ENCODE measurements around the gene TNFAIP8L1. TPM values are rescaled to one million over a fixed set of nuclear protein-coding genes. Genes with fewer than 3 reads are reported as not detected.
A peak's percentile ranks its signal among the peaks of the same experiment; 100 is the strongest.
"Not testable (repeated sequence)": the region's sequence is repeated elsewhere in the genome, so short reads cannot be mapped to it uniquely, and the experiment has no call there.

Gene TNFAIP8L1
- polyA plus RNA-seq, 2 donors, result 4.2 to 4.7 TPM

DNA sequence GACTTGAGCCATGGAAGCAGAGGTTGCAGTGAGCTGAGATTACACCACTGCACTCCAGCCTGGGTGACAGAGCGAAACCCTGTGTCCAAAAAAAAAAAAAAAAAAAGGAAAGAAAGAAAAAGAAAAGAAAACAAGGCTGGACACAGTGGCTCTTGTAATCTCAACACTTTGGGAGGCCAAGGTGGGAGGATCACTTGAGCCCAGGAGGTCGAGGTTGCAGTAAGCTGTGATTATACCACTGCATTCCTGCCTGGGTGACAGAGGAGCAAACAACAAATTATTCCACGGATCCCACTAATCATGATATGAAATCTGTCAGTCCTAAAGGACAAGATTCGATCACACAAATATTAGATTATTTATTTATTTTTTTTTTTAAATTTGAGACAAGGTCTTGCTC, 33.9 kb downstream of the TNFAIP8L1 start:
- Histone ChIP-seq H3K9me3 (ENCODE audit: control insufficient read depth in 2 of 2, insufficient read depth in 1 of 2, low read depth in 1 of 2, low read length in 1 of 2) (no peaks in the 10 kb centered on the region), H3K27me3 (ENCODE audit: control insufficient read depth in 1 of 2, insufficient read depth in 2 of 2, low read length in 2 of 2) (no peaks in the 10 kb centered on the region), H3K36me3 (ENCODE audit: control insufficient read depth in 2 of 2, insufficient read depth in 2 of 2, low read length in 1 of 2) (peaks cover 0 to 9% of the 10 kb centered on the region in 2 donors), H3K4me3 (ENCODE audit: low read depth in 1 of 2, low read length in 2 of 2) (no peak overlapping the region), H3K4me1 (ENCODE audit: control insufficient read depth in 2 of 2, insufficient read depth in 2 of 2, low read length in 1 of 2) (peaks cover 0 to 3% of the 10 kb centered on the region in 2 donors), H3K27ac (ENCODE audit: low read depth in 2 of 2, low read length in 1 of 2) (no peak overlapping the region)
- WGBS, 2 donors, result 64 to 70% methylated on average over 4 of the region's 4 CpGs

DNA sequence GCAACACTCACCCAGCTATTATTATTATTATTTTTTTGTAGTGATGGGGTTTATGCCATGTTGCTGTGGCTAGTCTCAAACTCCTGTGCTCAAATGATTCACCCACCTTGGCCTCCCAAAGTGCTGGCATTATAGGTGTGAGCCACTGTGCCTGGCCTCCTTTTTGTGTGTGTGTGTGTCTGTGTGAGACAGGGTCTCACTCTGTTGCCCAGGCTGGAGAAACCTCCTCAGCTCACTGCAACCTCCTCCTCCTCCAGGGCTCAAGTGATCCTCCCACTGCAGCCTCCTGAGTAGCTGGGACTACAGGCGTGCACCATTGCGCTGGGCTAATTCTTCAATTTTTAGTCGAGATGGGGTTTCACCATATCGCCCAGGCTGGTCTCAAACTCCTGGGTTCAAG, 34.4 kb downstream of the TNFAIP8L1 start:
- peaks cover 0 to 13% of the 10 kb centered on the region in 2 donors for H3K36me3 ChIP-seq (ENCODE audit: control insufficient read depth in 2 of 2, insufficient read depth in 2 of 2, low read length in 1 of 2)
- WGBS, 2 donors, result 91 to 93% methylated on average over 4 of the region's 4 CpGs

DNA sequence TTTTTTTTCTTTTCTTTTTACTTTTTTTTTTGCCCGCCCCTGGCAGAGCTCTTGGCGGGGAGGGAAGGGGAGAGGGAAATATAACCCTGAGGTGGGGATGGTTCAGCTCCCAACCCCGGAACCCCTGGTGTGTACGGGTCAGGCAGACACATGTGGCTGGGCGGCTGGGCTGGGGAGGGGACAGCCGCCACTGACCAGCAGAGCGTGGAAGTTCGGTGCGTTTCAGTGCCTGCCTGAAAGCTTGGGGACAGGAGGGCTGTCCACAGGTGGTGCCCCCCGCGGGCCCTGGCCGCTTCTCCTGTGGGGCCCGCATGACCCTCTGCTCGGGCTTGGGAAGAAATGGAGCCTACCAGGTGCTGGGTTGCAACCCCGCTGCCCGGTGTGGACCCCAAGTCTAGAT, 36.0 kb downstream of the TNFAIP8L1 start:
- Histone ChIP-seq H3K27ac (ENCODE audit: low read depth in 2 of 2, low read length in 1 of 2) (no peak overlapping the region), H3K4me1 (ENCODE audit: control insufficient read depth in 2 of 2, insufficient read depth in 2 of 2, low read length in 1 of 2) (no peaks in the 10 kb centered on the region), H3K36me3 (ENCODE audit: control insufficient read depth in 2 of 2, insufficient read depth in 2 of 2, low read length in 1 of 2) (peaks cover 4 to 18% of the 10 kb centered on the region in 2 donors), H3K27me3 (ENCODE audit: control insufficient read depth in 1 of 2, insufficient read depth in 2 of 2, low read length in 2 of 2) (no peaks in the 10 kb centered on the region), H3K4me3 (ENCODE audit: low read depth in 1 of 2, low read length in 2 of 2) (no peak overlapping the region), H3K9me3 (ENCODE audit: control insufficient read depth in 2 of 2, insufficient read depth in 1 of 2, low read depth in 1 of 2, low read length in 1 of 2) (no peaks in the 10 kb centered on the region)
- WGBS, 2 donors, result 93 to 95% methylated on average over 14 to 16 of the region's 16 CpGs

More for the DNA sequence above, 34.4 kb downstream of the TNFAIP8L1 start:
- H3K27ac ChIP-seq (ENCODE audit: low read depth in 2 of 2, low read length in 1 of 2), result no peak overlapping the region
- H3K4me3 ChIP-seq (ENCODE audit: low read depth in 1 of 2, low read length in 2 of 2), result no peak overlapping the region
- H3K27me3 ChIP-seq (ENCODE audit: control insufficient read depth in 1 of 2, insufficient read depth in 2 of 2, low read length in 2 of 2), result no peaks in the 10 kb centered on the region
- H3K4me1 ChIP-seq (ENCODE audit: control insufficient read depth in 2 of 2, insufficient read depth in 2 of 2, low read length in 1 of 2), result peaks cover 0 to 3% of the 10 kb centered on the region in 2 donors
- no peaks in the 10 kb centered on the region for H3K9me3 ChIP-seq (ENCODE audit: control insufficient read depth in 2 of 2, insufficient read depth in 1 of 2, low read depth in 1 of 2, low read length in 1 of 2)

DNA sequence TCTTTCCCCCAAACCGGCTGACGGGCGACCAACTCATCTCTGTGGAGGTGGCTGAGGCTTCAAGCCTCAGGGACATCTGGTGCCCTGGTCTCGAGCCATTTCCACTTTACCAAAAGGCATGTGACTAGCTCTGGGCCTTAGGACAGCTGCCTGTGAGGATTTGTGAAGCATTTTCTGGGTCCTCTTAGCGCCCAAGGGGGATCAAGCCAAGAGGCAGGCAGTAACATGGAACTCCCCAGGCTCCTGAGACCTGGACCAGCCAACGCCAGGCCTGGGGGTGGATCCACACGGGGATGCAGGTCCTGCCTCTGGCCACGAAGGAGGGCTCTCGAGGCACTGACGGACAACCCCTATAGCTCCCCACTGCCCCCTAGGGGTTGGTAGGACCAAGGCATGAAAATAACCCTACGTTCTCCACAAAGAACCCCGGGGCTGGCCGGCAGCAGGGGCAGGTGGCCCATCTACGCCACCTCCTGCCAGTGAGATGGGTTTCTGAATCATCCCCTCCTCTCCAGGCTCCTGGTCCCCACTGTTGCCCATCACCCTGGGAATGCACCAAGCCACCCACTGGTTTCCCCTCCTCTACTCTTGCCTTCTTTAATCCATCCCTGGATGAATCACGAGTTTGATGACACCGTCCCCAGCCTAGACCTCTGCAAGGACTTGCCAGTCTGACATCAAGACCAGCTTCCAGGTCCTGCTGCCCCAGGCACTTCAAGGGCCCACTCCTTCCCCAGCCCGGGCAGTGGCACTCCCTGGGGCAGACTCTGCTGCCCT, 37.8 kb downstream of the TNFAIP8L1 start:
- Histone ChIP-seq H3K36me3 (ENCODE audit: control insufficient read depth in 2 of 2, insufficient read depth in 2 of 2, low read length in 1 of 2) (peaks cover 5 to 24% of the 10 kb centered on the region in 2 donors), H3K27me3 (ENCODE audit: control insufficient read depth in 1 of 2, insufficient read depth in 2 of 2, low read length in 2 of 2) (no peaks in the 10 kb centered on the region), H3K9me3 (ENCODE audit: control insufficient read depth in 2 of 2, insufficient read depth in 1 of 2, low read depth in 1 of 2, low read length in 1 of 2) (no peaks in the 10 kb centered on the region), H3K4me1 (ENCODE audit: control insufficient read depth in 2 of 2, insufficient read depth in 2 of 2, low read length in 1 of 2) (no peaks in the 10 kb centered on the region), H3K4me3 (ENCODE audit: low read depth in 1 of 2, low read length in 2 of 2) (no peak overlapping the region), H3K27ac (ENCODE audit: low read depth in 2 of 2, low read length in 1 of 2) (peak overlapping the region in 1 of 2 donors; percentile 23)
- 61 to 63% methylated on average over 17 of the region's 17 CpGs for WGBS, 2 donors

DNA sequence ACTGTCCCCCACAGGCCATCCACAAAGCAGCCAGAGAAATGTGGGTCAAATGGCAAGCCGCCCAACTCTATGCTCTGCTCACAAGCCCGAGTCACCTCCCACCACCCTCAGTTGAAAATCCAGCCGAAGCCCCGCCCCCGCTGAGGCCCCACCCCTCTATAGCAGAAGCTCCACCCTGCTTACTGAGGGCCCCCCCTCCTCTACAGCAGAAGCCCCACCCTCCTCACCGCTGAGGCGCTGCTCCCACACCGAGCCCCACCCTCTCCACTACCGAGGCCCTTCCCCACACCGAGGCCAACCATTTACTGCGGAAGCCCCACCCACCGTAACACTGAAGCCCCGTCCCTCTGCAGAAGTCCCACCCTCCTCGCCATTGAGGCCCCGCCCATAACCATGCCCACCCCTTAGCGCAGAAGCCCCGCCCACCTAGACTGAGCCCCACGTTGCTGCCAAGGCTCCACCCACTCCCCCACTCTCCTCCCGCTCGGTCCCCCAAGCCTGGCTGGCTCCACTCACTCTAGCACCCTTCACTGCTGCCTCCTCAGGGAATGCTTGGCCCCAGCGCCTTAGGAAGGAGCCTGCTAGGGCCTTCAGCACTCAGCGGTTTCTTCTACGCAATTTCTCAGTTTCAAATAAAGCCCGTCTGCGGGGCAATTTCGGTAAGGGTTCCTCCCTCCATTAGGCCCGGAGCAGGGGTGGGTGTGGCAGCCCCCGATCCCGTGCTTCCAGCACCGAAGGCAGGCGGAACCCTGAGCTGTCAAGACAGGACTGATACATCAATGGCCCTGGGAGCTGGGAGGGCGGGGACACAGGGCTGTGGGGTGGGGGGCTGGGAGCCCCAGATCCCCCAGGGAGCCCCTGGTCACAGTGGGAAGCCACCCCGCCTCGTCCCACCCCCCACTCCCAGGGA, 39.8 kb downstream of the TNFAIP8L1 start:
- no peak overlapping the region for H3K27ac ChIP-seq (ENCODE audit: low read depth in 2 of 2, low read length in 1 of 2)
- H3K4me1 ChIP-seq (ENCODE audit: control insufficient read depth in 2 of 2, insufficient read depth in 2 of 2, low read length in 1 of 2), result no peaks in the 10 kb centered on the region
- H3K36me3 ChIP-seq (ENCODE audit: control insufficient read depth in 2 of 2, insufficient read depth in 2 of 2, low read length in 1 of 2), result peaks cover 8 to 43% of the 10 kb centered on the region in 2 donors
- H3K9me3 ChIP-seq (ENCODE audit: control insufficient read depth in 2 of 2, insufficient read depth in 1 of 2, low read depth in 1 of 2, low read length in 1 of 2), result no peaks in the 10 kb centered on the region
- 75 to 80% methylated on average over 34 of the region's 34 CpGs for WGBS, 2 donors
- no peak overlapping the region for H3K4me3 ChIP-seq (ENCODE audit: low read depth in 1 of 2, low read length in 2 of 2)
- H3K27me3 ChIP-seq (ENCODE audit: control insufficient read depth in 1 of 2, insufficient read depth in 2 of 2, low read length in 2 of 2), result no peaks in the 10 kb centered on the region

DNA sequence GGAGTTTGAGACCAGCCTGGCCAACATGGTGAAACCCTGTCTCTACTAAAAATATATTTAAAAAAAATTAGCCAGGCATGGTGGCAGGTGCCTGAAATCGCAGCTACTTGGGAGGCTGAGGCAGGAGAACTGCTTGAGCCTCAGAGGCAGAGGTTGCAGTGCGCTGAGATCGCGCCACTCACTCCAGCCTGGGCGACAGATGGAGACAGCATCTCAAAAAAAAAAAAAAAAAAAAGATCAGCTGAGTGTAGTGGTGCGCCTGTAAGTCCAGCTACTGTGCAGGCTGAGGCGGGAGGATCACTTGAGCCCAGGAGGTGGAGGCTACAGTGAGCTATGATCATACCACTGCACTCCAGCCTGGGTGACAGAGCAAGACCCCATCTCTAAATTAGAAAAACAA, 40.7 kb downstream of the TNFAIP8L1 start:
- not testable (repeated sequence) for H3K27me3 ChIP-seq (ENCODE audit: control insufficient read depth in 1 of 2, insufficient read depth in 2 of 2, low read length in 2 of 2); H3K4me3 ChIP-seq (ENCODE audit: low read depth in 1 of 2, low read length in 2 of 2); H3K9me3 ChIP-seq (ENCODE audit: control insufficient read depth in 2 of 2, insufficient read depth in 1 of 2, low read depth in 1 of 2, low read length in 1 of 2); H3K4me1 ChIP-seq (ENCODE audit: control insufficient read depth in 2 of 2, insufficient read depth in 2 of 2, low read length in 1 of 2); H3K27ac ChIP-seq (ENCODE audit: low read depth in 2 of 2, low read length in 1 of 2)
- H3K36me3 ChIP-seq (ENCODE audit: control insufficient read depth in 2 of 2, insufficient read depth in 2 of 2, low read length in 1 of 2), result peaks cover 15 to 52% of the 10 kb centered on the region in 2 donors
- WGBS, 2 donors, result 97 to 98% methylated on average over 7 of the region's 7 CpGs

DNA sequence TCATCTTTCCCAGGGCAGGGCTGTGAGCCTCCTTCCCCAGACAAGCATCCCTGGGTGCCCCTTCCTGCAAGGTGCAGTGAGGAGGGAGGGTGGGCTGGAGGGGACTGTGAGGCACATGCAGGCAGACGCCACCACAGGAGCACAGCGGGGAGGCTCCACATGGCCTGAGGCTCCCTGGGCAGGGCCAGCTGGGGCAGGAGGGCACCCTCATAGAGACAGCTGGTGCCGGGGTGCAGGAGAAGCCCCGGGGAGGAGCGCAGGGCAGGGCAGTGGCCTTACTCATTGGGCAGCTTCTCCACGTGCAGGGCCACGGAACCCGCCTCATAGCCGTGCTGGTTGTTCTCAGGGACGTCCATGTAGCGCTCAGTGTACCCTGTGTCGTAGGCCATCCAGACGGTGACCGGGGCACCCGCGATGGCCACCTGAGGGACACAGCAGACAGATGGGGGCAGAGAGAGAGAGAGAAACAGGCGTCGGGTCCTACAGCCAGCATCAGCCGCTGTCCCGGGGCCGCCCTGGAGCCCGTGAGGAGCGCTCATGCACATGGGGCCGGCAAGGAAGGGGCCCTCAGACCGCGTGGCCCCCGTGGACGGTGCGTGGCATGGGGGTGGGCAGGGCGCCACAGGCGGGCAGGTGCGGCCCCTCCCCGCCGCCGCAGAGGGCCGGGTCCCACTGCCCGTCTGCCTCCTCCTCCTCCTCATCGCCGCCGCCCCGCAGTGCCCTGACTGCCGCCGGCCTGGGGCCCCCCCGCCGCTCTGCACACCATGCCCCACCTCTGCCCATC, 43.3 kb downstream of the TNFAIP8L1 start:
- 98% methylated on average over 41 to 45 of the region's 45 CpGs for WGBS, 2 donors
- no peak overlapping the region for H3K4me3 ChIP-seq (ENCODE audit: low read depth in 1 of 2, low read length in 2 of 2)

DNA sequence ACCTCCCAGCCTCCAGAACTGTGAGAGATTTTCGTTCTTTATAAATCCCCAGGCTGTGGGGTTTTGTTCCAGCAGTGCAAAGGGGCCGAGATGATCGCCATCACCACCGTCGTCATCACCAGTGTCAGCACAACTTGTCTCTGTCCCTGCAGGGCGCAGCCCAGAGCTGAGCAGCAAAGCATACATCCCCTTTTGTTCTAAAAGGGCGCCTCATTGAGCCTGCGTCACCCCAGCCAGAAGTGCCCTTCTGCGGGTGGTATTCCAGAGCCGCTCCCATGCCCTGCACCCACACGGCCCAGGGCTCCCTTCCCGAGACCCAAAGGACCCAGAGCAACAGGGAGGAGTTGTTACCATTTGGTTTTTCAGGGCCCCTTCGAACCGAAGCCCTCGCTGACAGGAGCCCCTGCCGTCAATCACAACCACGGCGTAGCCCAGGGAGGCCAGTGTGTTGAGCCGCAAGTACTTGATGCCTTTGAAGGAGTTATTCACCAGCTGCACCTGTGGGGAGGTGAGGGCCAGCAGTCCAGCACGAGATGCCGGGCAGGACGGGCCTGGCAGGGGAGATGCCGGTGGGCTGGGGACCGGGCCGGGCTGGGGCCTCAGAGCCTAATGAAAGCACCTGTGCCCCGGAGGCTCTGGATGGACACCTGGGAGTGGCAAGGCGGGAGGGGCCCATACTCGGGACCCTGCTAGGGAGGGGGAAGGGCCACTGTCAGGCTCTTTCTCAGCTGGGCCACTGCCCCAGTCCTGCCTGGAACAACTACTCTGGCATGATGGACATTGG, 45.2 kb downstream of the TNFAIP8L1 start:
- Histone ChIP-seq H3K27ac (ENCODE audit: low read depth in 2 of 2, low read length in 1 of 2) (no peak overlapping the region), H3K9me3 (ENCODE audit: control insufficient read depth in 2 of 2, insufficient read depth in 1 of 2, low read depth in 1 of 2, low read length in 1 of 2) (no peaks in the 10 kb centered on the region), H3K4me3 (ENCODE audit: low read depth in 1 of 2, low read length in 2 of 2) (no peak overlapping the region), H3K4me1 (ENCODE audit: control insufficient read depth in 2 of 2, insufficient read depth in 2 of 2, low read length in 1 of 2) (no peaks in the 10 kb centered on the region), H3K36me3 (ENCODE audit: control insufficient read depth in 2 of 2, insufficient read depth in 2 of 2, low read length in 1 of 2) (peaks cover 16 to 63% of the 10 kb centered on the region in 2 donors), H3K27me3 (ENCODE audit: control insufficient read depth in 1 of 2, insufficient read depth in 2 of 2, low read length in 2 of 2) (no peaks in the 10 kb centered on the region)
- WGBS, 2 donors, result 91 to 93% methylated on average over 28 of the region's 28 CpGs

More for the DNA sequence above, 43.3 kb downstream of the TNFAIP8L1 start:
- H3K36me3 ChIP-seq (ENCODE audit: control insufficient read depth in 2 of 2, insufficient read depth in 2 of 2, low read length in 1 of 2), result peaks cover 19 to 60% of the 10 kb centered on the region in 2 donors
- H3K27ac ChIP-seq (ENCODE audit: low read depth in 2 of 2, low read length in 1 of 2), result no peak overlapping the region
- H3K27me3 ChIP-seq (ENCODE audit: control insufficient read depth in 1 of 2, insufficient read depth in 2 of 2, low read length in 2 of 2), result no peaks in the 10 kb centered on the region
- H3K4me1 ChIP-seq (ENCODE audit: control insufficient read depth in 2 of 2, insufficient read depth in 2 of 2, low read length in 1 of 2), result no peaks in the 10 kb centered on the region
- H3K9me3 ChIP-seq (ENCODE audit: control insufficient read depth in 2 of 2, insufficient read depth in 1 of 2, low read depth in 1 of 2, low read length in 1 of 2), result no peaks in the 10 kb centered on the region
